ENCODE measurements around the gene ADTRP. TPM values are rescaled to one million over a fixed set of nuclear protein-coding genes. Genes with fewer than 3 reads are reported as not detected.

ADTRP gene
- total RNA-seq, 1 experiment from 2014 or later: 0.50 TPM

DNA sequence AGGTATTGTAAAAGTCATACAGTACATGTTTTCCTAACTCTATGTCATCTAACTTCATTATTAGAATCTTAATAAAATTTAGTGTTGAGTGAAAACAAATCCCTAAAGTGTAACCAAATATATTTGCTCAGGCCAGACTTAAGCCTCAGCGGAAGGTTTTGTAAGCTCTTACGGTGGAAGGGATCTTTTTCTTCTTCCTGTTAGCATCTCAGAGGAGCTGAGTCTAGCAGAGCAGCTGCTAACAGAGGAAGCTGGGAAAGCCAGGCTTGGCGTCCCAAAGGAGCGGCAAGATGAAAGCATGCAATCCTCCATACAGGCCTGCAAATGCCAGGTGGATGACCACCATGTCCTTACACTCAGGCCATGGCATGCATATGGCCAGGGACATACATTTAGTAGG is 72.4 kb downstream of the ADTRP start:
- Mint-ChIP-seq H3K9me3 (peaks cover 16% of the 10 kb centered on the region), H3K27me3 (ENCODE audit: low read depth) (no peaks in the 10 kb centered on the region), H3K4me1 (no peaks in the 10 kb centered on the region), H3K36me3 (no peaks in the 10 kb centered on the region), H3K27ac (no peak overlapping the region), H3K4me3 (no peak overlapping the region)
- no peak for ATAC-seq
- no peak for DNase-seq (ENCODE audit: low spot score)
- no peak for TF ChIP-seq ZNF232 (CRISPR knock-in tag; IDR thresholded peaks at IDR 0.05)
- TF ChIP-seq, protein P1, sequence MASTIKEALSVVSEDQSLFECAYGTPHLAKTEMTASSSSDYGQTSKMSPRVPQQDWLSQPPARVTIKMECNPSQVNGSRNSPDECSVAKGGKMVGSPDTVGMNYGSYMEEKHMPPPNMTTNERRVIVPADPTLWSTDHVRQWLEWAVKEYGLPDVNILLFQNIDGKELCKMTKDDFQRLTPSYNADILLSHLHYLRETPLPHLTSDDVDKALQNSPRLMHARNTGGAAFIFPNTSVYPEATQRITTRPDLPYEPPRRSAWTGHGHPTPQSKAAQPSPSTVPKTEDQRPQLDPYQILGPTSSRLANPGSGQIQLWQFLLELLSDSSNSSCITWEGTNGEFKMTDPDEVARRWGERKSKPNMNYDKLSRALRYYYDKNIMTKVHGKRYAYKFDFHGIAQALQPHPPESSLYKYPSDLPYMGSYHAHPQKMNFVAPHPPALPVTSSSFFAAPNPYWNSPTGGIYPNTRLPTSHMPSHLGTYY (CRISPR knock-in tag; IDR thresholded peaks at IDR 0.05): no peak
- no peak for TF ChIP-seq PRRX2 (CRISPR knock-in tag; IDR thresholded peaks at IDR 0.05)
- TF ChIP-seq, protein P2, sequence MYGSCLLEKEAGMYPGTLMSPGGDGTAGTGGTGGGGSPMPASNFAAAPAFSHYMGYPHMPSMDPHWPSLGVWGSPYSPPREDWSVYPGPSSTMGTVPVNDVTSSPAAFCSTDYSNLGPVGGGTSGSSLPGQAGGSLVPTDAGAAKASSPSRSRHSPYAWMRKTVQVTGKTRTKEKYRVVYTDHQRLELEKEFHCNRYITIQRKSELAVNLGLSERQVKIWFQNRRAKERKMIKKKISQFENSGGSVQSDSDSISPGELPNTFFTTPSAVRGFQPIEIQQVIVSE (CRISPR knock-in tag; IDR thresholded peaks at IDR 0.05; ENCODE audit: borderline replicate concordance): no peak
- TF ChIP-seq, protein P3, sequence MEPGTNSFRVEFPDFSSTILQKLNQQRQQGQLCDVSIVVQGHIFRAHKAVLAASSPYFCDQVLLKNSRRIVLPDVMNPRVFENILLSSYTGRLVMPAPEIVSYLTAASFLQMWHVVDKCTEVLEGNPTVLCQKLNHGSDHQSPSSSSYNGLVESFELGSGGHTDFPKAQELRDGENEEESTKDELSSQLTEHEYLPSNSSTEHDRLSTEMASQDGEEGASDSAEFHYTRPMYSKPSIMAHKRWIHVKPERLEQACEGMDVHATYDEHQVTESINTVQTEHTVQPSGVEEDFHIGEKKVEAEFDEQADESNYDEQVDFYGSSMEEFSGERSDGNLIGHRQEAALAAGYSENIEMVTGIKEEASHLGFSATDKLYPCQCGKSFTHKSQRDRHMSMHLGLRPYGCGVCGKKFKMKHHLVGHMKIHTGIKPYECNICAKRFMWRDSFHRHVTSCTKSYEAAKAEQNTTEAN (CRISPR knock-in tag; IDR thresholded peaks at IDR 0.05): no peak
- no peak for TF ChIP-seq MLX (CRISPR knock-in tag; IDR thresholded peaks at IDR 0.05)
- TF ChIP-seq PRDM15 (CRISPR knock-in tag; IDR thresholded peaks at IDR 0.05): no peak
- TF ChIP-seq, protein P4, sequence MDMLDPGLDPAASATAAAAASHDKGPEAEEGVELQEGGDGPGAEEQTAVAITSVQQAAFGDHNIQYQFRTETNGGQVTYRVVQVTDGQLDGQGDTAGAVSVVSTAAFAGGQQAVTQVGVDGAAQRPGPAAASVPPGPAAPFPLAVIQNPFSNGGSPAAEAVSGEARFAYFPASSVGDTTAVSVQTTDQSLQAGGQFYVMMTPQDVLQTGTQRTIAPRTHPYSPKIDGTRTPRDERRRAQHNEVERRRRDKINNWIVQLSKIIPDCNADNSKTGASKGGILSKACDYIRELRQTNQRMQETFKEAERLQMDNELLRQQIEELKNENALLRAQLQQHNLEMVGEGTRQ (CRISPR knock-in tag; IDR thresholded peaks at IDR 0.05): no peak
- no peak for TF ChIP-seq PREB (CRISPR knock-in tag; IDR thresholded peaks at IDR 0.05; ENCODE audit: borderline replicate concordance)
- TF ChIP-seq, protein P5, sequence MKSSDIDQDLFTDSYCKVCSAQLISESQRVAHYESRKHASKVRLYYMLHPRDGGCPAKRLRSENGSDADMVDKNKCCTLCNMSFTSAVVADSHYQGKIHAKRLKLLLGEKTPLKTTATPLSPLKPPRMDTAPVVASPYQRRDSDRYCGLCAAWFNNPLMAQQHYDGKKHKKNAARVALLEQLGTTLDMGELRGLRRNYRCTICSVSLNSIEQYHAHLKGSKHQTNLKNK (CRISPR knock-in tag; IDR thresholded peaks at IDR 0.05): no peak
- TF ChIP-seq SP1 (CRISPR knock-in tag; conservative IDR thresholded peaks at IDR 0.05): no peak
- no peak for TF ChIP-seq MXD4 (CRISPR knock-in tag; IDR thresholded peaks at IDR 0.05; ENCODE audit: borderline replicate concordance)
- no peak for TF ChIP-seq ZNF263 (CRISPR knock-in tag; IDR thresholded peaks at IDR 0.05; ENCODE audit: low read depth)
- no peak for TF ChIP-seq CREB1 (CRISPR knock-in tag; IDR thresholded peaks at IDR 0.05)
- TF ChIP-seq TP53 (CRISPR knock-in tag; IDR thresholded peaks at IDR 0.05): no peak
- no peak for TF ChIP-seq TEAD4 (CRISPR knock-in tag; IDR thresholded peaks at IDR 0.05)
- no peak for TF ChIP-seq ZBTB21 (CRISPR knock-in tag; IDR thresholded peaks at IDR 0.05; ENCODE audit: borderline replicate concordance)
- TF ChIP-seq AR (CRISPR knock-in tag; IDR thresholded peaks at IDR 0.05): no peak
- TF ChIP-seq ZNF416 (CRISPR knock-in tag; IDR thresholded peaks at IDR 0.05): no peak
- TF ChIP-seq ZNF423 (CRISPR knock-in tag; IDR thresholded peaks at IDR 0.05): no peak
- POLR2A ChIA-PET: interaction anchor here (0.6 kb wide), 1 partner anchor 500 kb away, joined by 4 read pairs; no protein-coding TSS in a partner anchor
- CTCF ChIA-PET: no interaction called here
